ENCODE data around the gene HBD. TPM values are rescaled to one million over a fixed set of nuclear protein-coding genes. Genes with fewer than 3 reads are reported as not detected.
"Not testable (repeated sequence)": the region's sequence is repeated elsewhere in the genome, so short reads cannot be mapped to it uniquely, and the experiment has no call there.

HBD gene
- total and polyA plus RNA-seq, 2 donors (not counting 1 experiment from before 2014, with no cell fraction given) = not detected

DNA sequence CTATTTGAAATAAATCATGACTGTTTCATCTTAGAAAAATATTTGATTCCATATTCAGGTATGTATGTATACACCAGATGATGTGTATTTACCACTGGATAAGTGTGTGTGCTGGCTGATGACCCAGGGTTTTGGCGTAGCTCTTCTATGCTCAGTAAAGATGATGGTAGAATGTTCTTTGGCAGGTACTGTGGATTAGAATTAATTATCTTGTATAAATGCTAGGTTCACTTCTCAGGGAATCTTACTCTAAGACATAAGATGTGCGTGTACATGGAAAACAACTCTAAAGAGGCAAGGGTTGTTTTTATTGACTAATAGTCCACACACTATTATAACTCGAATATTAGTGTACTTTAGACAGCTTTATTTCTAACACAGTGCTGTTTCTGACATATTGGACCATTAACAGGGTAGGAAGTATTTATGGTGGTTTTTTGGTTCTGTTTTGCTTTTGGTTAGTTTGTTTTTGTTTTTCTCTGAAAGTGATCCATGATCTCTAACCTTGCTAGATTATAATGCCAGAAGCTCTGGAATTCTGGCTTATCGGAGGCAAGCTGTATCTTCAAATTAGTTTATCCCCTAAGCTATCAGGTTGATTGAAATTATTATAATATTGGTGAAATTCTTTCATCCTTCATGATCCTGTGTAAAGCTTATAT lies 16.4 kb upstream of the HBD start:
- Mint-ChIP-seq H3K27me3 (peaks cover 13% of the 10 kb centered on the region), H3K4me3 (no peak overlapping the region), H3K4me1 (no peaks in the 10 kb centered on the region), H3K9me3 (ENCODE audit: insufficient read depth) (no peaks in the 10 kb centered on the region), H3K27ac (no peak overlapping the region)
- no peaks in the 10 kb centered on the region for H3K36me3 ChIP-seq (replicated peaks in 1 of 2; ENCODE audit: control extremely low read depth in 1 of 2, control insufficient read depth in 1 of 2, extremely low read depth in 1 of 2, insufficient read depth in 2 of 2, low read length in 1 of 2)
- TF ChIP-seq, protein P1, sequence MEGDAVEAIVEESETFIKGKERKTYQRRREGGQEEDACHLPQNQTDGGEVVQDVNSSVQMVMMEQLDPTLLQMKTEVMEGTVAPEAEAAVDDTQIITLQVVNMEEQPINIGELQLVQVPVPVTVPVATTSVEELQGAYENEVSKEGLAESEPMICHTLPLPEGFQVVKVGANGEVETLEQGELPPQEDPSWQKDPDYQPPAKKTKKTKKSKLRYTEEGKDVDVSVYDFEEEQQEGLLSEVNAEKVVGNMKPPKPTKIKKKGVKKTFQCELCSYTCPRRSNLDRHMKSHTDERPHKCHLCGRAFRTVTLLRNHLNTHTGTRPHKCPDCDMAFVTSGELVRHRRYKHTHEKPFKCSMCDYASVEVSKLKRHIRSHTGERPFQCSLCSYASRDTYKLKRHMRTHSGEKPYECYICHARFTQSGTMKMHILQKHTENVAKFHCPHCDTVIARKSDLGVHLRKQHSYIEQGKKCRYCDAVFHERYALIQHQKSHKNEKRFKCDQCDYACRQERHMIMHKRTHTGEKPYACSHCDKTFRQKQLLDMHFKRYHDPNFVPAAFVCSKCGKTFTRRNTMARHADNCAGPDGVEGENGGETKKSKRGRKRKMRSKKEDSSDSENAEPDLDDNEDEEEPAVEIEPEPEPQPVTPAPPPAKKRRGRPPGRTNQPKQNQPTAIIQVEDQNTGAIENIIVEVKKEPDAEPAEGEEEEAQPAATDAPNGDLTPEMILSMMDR (IDR thresholded peaks at IDR 0.05) = no peak
- TF ChIP-seq EZH2 (IDR thresholded peaks at IDR 0.05; ENCODE audit: borderline replicate concordance, insufficient read depth, low read depth, low read length, poor library complexity, severe bottlenecking) = no peak
- ChIA-PET POLR2A (no interaction called here), CTCF (no interaction called here)
- H2AFZ ChIP-seq (ENCODE audit: insufficient read depth, low read depth, low read length, poor library complexity, severe bottlenecking) = no peak overlapping the region
- DNase-seq (no peak), ATAC-seq (ENCODE audit: low read depth) (no peak)
- H3K27me3 ChIP-seq (replicated peaks in 1 of 4; ENCODE audit: control extremely low read depth in 1 of 4, control insufficient read depth in 3 of 4, insufficient read depth in 4 of 4, low read length in 3 of 4) = no peaks in the 10 kb centered on the region
- H3K79me2 ChIP-seq (ENCODE audit: control insufficient read depth, insufficient read depth, low read length) = no peaks in the 10 kb centered on the region
- WGBS (ENCODE audit: insufficient coverage) = no CpG with 5 or more reads among the region's 4 CpGs
- intact Hi-C loops (cut with micrococcal nuclease) = no loop called here
- H3K4me2 ChIP-seq (replicated peaks; ENCODE audit: low read depth, low read length, poor library complexity, severe bottlenecking) = no peak overlapping the region
- H3K27ac ChIP-seq (ENCODE audit: low read length in 2 of 2) = no peak overlapping the region
- no peak overlapping the region for H3K9ac ChIP-seq (ENCODE audit: low read length)
- H3K4me1 ChIP-seq (ENCODE audit: control insufficient read depth in 2 of 2, insufficient read depth in 2 of 2, low read length in 2 of 2) = no peaks in the 10 kb centered on the region
- H3K4me3 ChIP-seq (ENCODE audit: control extremely low read depth in 1 of 5, extremely low read depth in 1 of 5, insufficient read depth in 1 of 5, low read depth in 2 of 5, low read length in 4 of 5) = no peak overlapping the region
- no peaks in the 10 kb centered on the region for H4K20me1 ChIP-seq (ENCODE audit: control insufficient read depth, insufficient read depth, low read length, poor library complexity, severe bottlenecking)
- H3K9me3 ChIP-seq (ENCODE audit: control extremely low read depth in 1 of 3, control insufficient read depth in 2 of 3, insufficient read depth in 1 of 3, low read length in 2 of 3) = no peaks in the 10 kb centered on the region

DNA sequence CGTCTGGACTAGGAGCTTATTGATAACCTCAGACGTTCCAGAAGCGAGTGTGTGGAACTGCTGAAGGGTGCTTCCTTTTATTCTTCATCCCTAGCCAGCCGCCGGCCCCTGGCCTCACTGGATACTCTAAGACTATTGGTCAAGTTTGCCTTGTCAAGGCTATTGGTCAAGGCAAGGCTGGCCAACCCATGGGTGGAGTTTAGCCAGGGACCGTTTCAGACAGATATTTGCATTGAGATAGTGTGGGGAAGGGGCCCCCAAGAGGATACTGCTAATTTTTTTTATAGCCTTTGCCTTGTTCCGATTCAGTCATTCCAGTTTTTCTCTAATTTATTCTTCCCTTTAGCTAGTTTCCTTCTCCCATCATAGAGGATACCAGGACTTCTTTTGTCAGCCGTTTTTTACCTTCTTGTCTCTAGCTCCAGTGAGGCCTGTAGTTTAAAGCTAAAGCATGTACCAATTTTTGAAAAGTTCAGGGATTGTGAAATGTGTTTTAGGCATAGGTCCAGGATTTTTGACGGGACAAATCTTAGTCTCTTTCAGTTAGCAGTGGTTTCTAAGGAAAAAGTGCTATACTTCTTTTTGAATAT lies 15.6 kb upstream of the HBD start, which contains the start of gene HBG1:
HBG1 (minus strand) TSS at position 51 of the 590 bp plus-strand sequence. CDS start 53 bp downstream, outside the sequence.
- not testable (repeated sequence) for H3K27ac Mint-ChIP-seq

DNA sequence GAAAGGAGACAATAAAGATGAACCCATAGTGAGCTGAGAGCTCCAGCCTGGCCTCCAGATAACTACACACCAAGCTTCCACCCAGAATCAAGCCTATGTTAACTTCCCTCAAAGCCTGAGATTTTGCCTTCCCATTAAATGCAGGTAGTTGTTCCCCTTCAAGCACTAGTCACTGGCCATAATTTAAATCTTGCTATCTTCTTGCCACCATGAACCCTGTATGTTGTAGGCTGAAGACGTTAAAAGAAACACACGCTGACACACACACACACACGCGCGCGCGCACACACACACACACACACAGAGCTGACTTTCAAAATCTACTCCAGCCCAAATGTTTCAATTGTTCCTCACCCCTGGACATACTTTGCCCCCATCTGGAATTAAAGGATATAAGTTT lies 14.2 kb upstream of the HBD start:
- CTCF ChIA-PET; H3K4me2 ChIP-seq (replicated peaks; ENCODE audit: low read depth, low read length, poor library complexity, severe bottlenecking); H3K4me3 ChIP-seq (ENCODE audit: control extremely low read depth in 1 of 5, extremely low read depth in 1 of 5, insufficient read depth in 1 of 5, low read depth in 2 of 5, low read length in 4 of 5); DNase-seq; intact Hi-C loops (cut with micrococcal nuclease); H3K27me3 ChIP-seq (replicated peaks in 1 of 4; ENCODE audit: control extremely low read depth in 1 of 4, control insufficient read depth in 3 of 4, insufficient read depth in 4 of 4, low read length in 3 of 4); H3K9ac ChIP-seq (ENCODE audit: low read length); H3K4me3 Mint-ChIP-seq; H3K36me3 ChIP-seq (replicated peaks in 1 of 2; ENCODE audit: control extremely low read depth in 1 of 2, control insufficient read depth in 1 of 2, extremely low read depth in 1 of 2, insufficient read depth in 2 of 2, low read length in 1 of 2); H3K27ac ChIP-seq (ENCODE audit: low read length in 2 of 2); POLR2A ChIA-PET; H3K4me1 Mint-ChIP-seq; H3K79me2 ChIP-seq (ENCODE audit: control insufficient read depth, insufficient read depth, low read length); H3K27ac Mint-ChIP-seq; H4K20me1 ChIP-seq (ENCODE audit: control insufficient read depth, insufficient read depth, low read length, poor library complexity, severe bottlenecking); ATAC-seq (ENCODE audit: low read depth); H3K9me3 Mint-ChIP-seq (ENCODE audit: insufficient read depth); H3K4me1 ChIP-seq (ENCODE audit: control insufficient read depth in 2 of 2, insufficient read depth in 2 of 2, low read length in 2 of 2); H3K9me3 ChIP-seq (ENCODE audit: control extremely low read depth in 1 of 3, control insufficient read depth in 2 of 3, insufficient read depth in 1 of 3, low read length in 2 of 3); H2AFZ ChIP-seq (ENCODE audit: insufficient read depth, low read depth, low read length, poor library complexity, severe bottlenecking): not testable (repeated sequence)
- WGBS (ENCODE audit: insufficient coverage) = no CpG with 5 or more reads among the region's 7 CpGs
- peaks cover 21% of the 10 kb centered on the region for H3K27me3 Mint-ChIP-seq

More for the DNA sequence above, 15.6 kb upstream of the HBD start, which contains the start of gene HBG1:
- H3K9me3 Mint-ChIP-seq (ENCODE audit: insufficient read depth); H3K79me2 ChIP-seq (ENCODE audit: control insufficient read depth, insufficient read depth, low read length); CTCF ChIA-PET; H3K4me2 ChIP-seq (replicated peaks; ENCODE audit: low read depth, low read length, poor library complexity, severe bottlenecking); H4K20me1 ChIP-seq (ENCODE audit: control insufficient read depth, insufficient read depth, low read length, poor library complexity, severe bottlenecking); H3K4me3 ChIP-seq (ENCODE audit: control extremely low read depth in 1 of 5, extremely low read depth in 1 of 5, insufficient read depth in 1 of 5, low read depth in 2 of 5, low read length in 4 of 5); ATAC-seq (ENCODE audit: low read depth); H3K9ac ChIP-seq (ENCODE audit: low read length); H3K36me3 ChIP-seq (replicated peaks in 1 of 2; ENCODE audit: control extremely low read depth in 1 of 2, control insufficient read depth in 1 of 2, extremely low read depth in 1 of 2, insufficient read depth in 2 of 2, low read length in 1 of 2); DNase-seq; H3K27ac ChIP-seq (ENCODE audit: low read length in 2 of 2); H2AFZ ChIP-seq (ENCODE audit: insufficient read depth, low read depth, low read length, poor library complexity, severe bottlenecking); H3K27me3 ChIP-seq (replicated peaks in 1 of 4; ENCODE audit: control extremely low read depth in 1 of 4, control insufficient read depth in 3 of 4, insufficient read depth in 4 of 4, low read length in 3 of 4); H3K4me1 Mint-ChIP-seq; H3K4me3 Mint-ChIP-seq; POLR2A ChIA-PET; intact Hi-C loops (cut with micrococcal nuclease); H3K9me3 ChIP-seq (ENCODE audit: control extremely low read depth in 1 of 3, control insufficient read depth in 2 of 3, insufficient read depth in 1 of 3, low read length in 2 of 3); H3K4me1 ChIP-seq (ENCODE audit: control insufficient read depth in 2 of 2, insufficient read depth in 2 of 2, low read length in 2 of 2): not testable (repeated sequence)
- WGBS (ENCODE audit: insufficient coverage) = 100% methylated on average over 1 of the region's 9 CpGs
- H3K27me3 Mint-ChIP-seq = peaks cover 15% of the 10 kb centered on the region
